Measurements from ENCODE around the gene ZNF765. TPM values are rescaled to one million over a fixed set of nuclear protein-coding genes. Genes with fewer than 3 reads are reported as not detected.
"Not testable (repeated sequence)": the region's sequence is repeated elsewhere in the genome, so short reads cannot be mapped to it uniquely, and the experiment has no call there.

ZNF765 gene
- total RNA-seq, 1 experiment from 2014 or later, result 23.6 TPM

DNA sequence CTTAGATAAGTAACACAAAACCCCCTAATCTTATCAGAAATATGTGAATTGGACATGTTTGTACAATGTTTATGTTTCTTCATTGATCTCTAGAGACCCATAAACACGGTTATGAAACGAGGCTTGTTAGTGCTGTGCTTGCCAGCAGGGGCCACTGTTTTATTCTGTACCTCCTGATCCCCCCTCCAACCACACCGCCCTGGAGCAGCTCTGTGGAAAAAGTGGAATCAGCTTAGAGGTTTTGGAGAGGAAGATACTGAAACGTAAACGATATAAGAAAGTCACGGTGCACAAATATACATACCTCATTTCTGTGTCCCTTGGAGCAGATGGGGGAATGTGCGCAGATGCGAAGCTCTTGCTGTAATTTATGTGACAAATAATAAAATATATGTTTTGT, 28.7 kb downstream of the ZNF765 start:
- Mint-ChIP-seq H3K4me1 (peaks cover 23% of the 10 kb centered on the region), H3K4me3 (peak overlapping the region; percentile 38)
- H3K27ac Mint-ChIP-seq; H3K36me3 Mint-ChIP-seq; H3K27me3 Mint-ChIP-seq (ENCODE audit: low read depth); H3K9me3 Mint-ChIP-seq; POLR2A ChIA-PET: not testable (repeated sequence)
- DNase-seq (ENCODE audit: low spot score) (peak; percentile 36), ATAC-seq (peak; percentile 58)
- CTCF ChIA-PET, result interaction anchor here (0.6 to 3.8 kb wide), 12 partner anchors 9 to 323 kb away, joined by 3 to 44 read pairs (median 9); partner anchors contain the start of genes ZNF765 and ZNF845
- TF ChIP-seq, protein P1, sequence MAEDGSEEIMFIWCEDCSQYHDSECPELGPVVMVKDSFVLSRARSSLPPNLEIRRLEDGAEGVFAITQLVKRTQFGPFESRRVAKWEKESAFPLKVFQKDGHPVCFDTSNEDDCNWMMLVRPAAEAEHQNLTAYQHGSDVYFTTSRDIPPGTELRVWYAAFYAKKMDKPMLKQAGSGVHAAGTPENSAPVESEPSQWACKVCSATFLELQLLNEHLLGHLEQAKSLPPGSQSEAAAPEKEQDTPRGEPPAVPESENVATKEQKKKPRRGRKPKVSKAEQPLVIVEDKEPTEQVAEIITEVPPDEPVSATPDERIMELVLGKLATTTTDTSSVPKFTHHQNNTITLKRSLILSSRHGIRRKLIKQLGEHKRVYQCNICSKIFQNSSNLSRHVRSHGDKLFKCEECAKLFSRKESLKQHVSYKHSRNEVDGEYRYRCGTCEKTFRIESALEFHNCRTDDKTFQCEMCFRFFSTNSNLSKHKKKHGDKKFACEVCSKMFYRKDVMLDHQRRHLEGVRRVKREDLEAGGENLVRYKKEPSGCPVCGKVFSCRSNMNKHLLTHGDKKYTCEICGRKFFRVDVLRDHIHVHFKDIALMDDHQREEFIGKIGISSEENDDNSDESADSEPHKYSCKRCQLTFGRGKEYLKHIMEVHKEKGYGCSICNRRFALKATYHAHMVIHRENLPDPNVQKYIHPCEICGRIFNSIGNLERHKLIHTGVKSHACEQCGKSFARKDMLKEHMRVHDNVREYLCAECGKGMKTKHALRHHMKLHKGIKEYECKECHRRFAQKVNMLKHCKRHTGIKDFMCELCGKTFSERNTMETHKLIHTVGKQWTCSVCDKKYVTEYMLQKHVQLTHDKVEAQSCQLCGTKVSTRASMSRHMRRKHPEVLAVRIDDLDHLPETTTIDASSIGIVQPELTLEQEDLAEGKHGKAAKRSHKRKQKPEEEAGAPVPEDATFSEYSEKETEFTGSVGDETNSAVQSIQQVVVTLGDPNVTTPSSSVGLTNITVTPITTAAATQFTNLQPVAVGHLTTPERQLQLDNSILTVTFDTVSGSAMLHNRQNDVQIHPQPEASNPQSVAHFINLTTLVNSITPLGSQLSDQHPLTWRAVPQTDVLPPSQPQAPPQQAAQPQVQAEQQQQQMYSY (CRISPR knock-in tag; IDR thresholded peaks at IDR 0.05), result peak; percentile 73

GRCh38 chr19:53424968-53425597, 30.1 kb downstream of the ZNF765 start:
- peak; percentile 85 for DNase-seq (ENCODE audit: low spot score)
- Mint-ChIP-seq H3K27me3 (ENCODE audit: low read depth) (no peaks in the 10 kb centered on the region), H3K9me3 (no peaks in the 10 kb centered on the region), H3K36me3 (peaks cover 3% of the 10 kb centered on the region; the same call in 1 of the 2 replicates), H3K27ac (peak overlapping the region; percentile 72), H3K4me1 (peaks cover 23% of the 10 kb centered on the region), H3K4me3 (no peak overlapping the region)
- CTCF ChIA-PET, result interaction anchor here (0.5 to 3.8 kb wide), 51 partner anchors 8 to 474 kb away, joined by 3 to 44 read pairs (median 4); partner anchors contain the start of genes ZNF765 and ZNF845
- POLR2A ChIA-PET, result interaction anchor here (1.0 to 1.2 kb wide), 2 partner anchors 95 to 170 kb away, joined by 3 to 6 read pairs; no protein-coding TSS in a partner anchor
- ATAC-seq, result peak; percentile 82
- TF ChIP-seq ESRRA (CRISPR knock-in tag; IDR thresholded peaks at IDR 0.05; ENCODE audit: borderline replicate concordance), result no peak
- no peak for TF ChIP-seq NFYB (CRISPR knock-in tag; conservative IDR thresholded peaks at IDR 0.05; ENCODE audit: low read depth)
- no peak for TF ChIP-seq SMAD3 (CRISPR knock-in tag; IDR thresholded peaks at IDR 0.05; ENCODE audit: borderline replicate concordance)
- TF ChIP-seq, protein P2, sequence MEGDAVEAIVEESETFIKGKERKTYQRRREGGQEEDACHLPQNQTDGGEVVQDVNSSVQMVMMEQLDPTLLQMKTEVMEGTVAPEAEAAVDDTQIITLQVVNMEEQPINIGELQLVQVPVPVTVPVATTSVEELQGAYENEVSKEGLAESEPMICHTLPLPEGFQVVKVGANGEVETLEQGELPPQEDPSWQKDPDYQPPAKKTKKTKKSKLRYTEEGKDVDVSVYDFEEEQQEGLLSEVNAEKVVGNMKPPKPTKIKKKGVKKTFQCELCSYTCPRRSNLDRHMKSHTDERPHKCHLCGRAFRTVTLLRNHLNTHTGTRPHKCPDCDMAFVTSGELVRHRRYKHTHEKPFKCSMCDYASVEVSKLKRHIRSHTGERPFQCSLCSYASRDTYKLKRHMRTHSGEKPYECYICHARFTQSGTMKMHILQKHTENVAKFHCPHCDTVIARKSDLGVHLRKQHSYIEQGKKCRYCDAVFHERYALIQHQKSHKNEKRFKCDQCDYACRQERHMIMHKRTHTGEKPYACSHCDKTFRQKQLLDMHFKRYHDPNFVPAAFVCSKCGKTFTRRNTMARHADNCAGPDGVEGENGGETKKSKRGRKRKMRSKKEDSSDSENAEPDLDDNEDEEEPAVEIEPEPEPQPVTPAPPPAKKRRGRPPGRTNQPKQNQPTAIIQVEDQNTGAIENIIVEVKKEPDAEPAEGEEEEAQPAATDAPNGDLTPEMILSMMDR (IDR thresholded peaks at IDR 0.05), result peak; percentile 81
- TF ChIP-seq, protein P3, sequence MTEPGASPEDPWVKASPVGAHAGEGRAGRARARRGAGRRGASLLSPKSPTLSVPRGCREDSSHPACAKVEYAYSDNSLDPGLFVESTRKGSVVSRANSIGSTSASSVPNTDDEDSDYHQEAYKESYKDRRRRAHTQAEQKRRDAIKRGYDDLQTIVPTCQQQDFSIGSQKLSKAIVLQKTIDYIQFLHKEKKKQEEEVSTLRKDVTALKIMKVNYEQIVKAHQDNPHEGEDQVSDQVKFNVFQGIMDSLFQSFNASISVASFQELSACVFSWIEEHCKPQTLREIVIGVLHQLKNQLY (CRISPR knock-in tag; IDR thresholded peaks at IDR 0.05), result no peak
- no peak for TF ChIP-seq CREB1 (CRISPR knock-in tag; IDR thresholded peaks at IDR 0.05)
- TF ChIP-seq, protein P1 (CRISPR knock-in tag; IDR thresholded peaks at IDR 0.05), result peak; percentile 69
- 0 out of 2 replicates have a peak, but pooled peaks have one; percentile 17 for TF ChIP-seq ZNF121 (CRISPR knock-in tag; IDR thresholded peaks at IDR 0.05)
- no peak for TF ChIP-seq NFATC4 (CRISPR knock-in tag; IDR thresholded peaks at IDR 0.05)
- TF ChIP-seq MXD4 (CRISPR knock-in tag; IDR thresholded peaks at IDR 0.05; ENCODE audit: borderline replicate concordance), result no peak
- TF ChIP-seq AFF4 (CRISPR knock-in tag; IDR thresholded peaks at IDR 0.05; ENCODE audit: borderline replicate concordance), result no peak
